GM18858 (cell line): ENCODE data around the gene TSLP.
A peak's percentile ranks its signal among the peaks of the same experiment; 100 is the strongest.

Experiments used
- ATAC-seq: cut with Tn5 transposase; IDR thresholded peaks from one replicate; pipeline ENCODE4 v1.9.1; 2021; ENCODE audit not compliant: unreplicated experiment

Gene TSLP

DNA sequence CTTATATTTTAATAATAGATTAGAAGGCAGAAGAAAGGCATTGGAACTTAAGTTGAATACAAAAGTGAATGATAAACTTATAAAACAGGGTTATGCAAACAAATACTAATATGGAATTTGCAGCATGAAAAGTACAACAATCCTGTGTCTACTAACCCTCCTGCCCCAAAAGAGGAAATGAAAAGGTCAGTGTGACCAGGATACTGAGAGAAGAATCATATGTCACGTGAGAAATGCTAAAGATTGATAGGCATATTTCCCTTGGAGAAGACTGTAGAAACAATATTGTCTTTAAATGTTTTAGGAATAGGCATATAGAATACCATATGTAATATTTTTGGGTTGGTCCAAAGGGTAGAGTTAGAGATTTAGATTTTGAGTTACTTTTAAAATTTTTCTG is 24.5 kb downstream of the TSLP start:
- ATAC-seq = no peak

DNA sequence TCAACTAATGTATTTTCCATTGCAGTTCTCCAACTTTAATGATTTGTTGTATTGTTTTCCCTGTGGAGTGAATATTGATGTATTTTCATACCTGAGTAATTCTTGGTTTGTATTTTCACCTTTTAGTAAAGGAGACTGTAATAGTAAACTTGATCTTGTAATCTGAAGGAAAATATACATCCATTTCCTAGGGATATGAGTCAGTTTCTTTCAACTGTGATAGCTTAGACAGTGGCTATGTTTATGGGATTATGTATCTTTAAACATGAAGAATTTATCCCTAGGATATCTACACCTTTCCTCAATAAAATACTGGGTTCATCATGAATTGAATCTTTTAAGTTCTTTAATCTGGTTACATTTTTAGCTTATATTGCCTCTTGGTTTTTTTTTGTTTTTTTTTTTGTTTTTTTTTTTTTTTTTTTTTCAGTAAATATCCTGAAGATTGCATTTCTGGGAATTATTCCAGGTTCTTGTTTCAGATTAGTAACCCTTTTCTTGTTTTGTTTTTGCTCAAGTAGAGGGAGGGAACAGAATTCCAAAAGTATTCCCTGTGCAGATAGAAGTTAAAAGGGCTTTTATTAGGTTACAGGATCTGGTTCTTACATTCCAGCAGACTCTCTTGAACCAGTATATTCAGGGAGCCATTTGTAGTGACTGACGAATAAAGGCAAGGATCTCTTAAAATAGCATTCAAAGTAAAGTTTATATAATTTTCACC is 27.7 kb downstream of the TSLP start:
- no peak for ATAC-seq

DNA sequence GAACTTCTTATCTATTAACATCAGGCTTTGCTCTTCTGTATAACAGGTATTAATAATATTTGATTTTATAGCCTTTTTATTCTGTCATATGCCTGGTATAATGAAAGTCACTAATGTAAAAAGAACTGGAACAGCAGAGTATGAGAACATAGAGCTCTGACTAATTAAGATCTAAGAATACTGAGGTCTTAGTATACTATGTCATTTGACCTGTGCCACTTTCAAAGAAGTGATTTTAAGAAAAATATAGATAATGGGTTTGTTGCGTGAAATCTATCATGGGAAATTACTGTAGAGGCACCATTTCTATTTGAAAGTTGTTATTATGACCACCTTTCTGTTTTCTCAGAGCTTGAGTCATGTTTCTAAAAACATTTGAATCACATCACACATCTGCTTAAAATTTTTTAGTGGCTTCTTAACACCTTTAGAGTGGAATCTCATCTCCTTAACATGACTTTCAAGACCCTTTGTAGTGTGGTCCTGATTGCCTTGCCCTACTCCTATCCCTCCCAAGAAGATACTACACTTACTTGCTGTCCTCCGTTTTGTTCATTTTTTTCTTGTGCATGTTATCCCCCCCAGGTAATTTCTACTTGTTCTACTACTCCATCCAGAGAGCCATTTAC is 34.9 kb downstream of the TSLP start:
- ATAC-seq = no peak

DNA sequence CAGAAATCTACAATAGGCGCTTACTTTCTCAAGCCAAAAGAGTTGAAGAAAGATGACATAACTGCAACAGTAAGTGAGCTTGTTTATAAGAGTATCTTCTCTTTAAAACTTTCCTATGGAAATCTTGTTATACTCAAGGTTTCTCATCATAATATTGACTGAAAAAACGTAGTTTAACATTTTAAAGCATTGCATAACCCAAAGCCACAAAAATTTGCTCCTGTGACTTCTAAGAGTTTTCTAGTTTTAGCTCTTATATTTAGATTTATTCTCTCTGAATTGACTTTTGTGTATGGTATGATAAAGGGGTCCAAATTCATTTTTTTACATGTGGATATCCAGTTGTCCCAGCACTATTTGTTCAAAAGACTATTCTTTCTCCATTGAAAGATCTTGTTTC is 35.9 kb downstream of the TSLP start:
- no peak for ATAC-seq

DNA sequence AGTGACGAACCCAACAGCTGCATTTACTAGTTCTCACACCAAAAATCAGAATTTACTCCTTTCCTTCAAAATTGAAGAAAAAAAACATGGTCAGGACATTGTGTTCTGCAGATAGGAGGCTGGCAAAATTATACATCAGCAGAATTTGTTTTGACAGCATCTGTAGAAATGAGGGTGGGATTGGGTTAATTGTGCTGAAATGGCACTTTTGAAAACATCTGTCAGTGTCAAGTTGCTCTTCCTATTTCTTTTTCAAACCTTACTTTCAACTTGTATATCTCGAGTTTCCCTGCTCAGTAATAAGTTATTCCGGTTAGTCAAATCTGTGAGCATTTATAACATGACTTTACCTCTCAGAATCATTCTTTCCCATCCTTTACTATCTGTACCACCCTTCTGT is 40.4 kb downstream of the TSLP start:
- ATAC-seq = no peak

DNA sequence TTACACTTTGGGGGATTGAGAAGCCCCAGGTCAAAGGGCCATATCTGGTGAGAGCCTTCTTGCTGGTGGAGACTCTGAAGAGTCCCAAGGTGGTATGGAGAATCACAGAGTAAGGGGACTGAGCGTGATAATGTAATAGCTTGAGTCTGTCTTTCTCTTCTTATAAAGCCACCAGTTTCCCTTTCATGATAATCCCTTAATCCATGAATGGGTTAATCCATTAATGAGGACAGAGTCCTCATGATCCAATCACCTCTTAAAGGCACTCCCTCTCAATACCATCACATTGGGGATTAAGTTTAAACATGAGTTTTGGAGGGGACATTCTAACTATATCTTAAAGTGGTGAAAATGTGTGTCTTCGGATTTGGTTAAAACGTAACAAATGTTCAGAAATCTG is 42.2 kb downstream of the TSLP start:
- no peak for ATAC-seq

DNA sequence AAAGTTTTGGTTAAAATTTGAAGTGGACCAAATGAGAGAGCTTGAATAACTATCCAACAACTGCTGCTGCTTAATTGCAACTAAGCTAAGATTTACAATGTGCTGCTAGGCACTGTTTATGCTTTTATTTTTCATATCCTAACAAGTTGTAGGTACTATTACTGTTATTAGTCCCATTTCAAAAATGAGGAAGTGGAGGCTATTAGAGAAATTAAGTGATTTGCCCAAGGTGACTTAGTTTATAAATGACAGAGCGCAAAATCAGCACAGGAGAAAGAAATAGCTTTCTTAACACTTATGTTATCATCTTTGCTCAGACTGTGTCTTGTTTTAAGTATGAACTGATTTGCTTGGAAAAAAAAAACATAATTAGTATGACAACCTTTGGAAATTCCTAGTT is 43.7 kb downstream of the TSLP start:
- no peak for ATAC-seq

DNA sequence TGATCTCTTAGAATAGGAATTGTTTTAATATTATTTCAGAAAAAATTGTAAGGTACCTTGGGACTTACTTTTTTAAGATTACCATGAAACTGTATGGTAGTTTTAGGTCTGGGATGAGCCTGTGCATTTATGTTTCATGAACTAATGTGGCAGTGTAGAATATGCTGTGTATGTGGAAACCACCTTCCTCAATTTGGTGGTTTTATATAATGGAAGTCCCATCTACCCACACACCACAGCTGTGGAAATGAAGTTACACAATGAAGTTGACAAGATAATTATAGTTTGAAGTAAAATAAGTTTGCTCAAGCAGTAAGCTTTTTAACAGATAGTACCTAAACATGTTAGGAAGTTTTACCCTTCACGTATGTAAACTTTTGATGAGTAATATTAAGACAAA is 45.0 kb downstream of the TSLP start:
- ATAC-seq = no peak

DNA sequence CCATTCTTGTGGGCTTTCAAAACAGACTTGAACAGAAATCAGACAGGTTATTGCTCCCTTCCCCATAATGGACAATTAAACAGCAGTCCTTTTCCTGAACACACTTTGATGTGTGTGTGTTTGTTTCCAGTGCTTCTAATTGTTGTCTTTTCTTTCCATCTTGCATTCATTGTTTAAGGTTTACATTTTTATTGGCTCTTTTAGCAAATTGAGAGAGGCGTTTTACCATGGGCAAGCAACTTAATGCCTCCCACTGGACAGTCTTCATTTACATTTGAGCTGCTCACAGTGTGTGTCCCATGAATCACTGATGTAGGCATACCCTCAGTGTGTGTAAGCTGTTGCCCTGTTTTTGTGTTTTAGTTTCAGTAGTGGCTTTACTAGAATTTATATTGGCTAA is 45.6 kb downstream of the TSLP start:
- no peak for ATAC-seq

DNA sequence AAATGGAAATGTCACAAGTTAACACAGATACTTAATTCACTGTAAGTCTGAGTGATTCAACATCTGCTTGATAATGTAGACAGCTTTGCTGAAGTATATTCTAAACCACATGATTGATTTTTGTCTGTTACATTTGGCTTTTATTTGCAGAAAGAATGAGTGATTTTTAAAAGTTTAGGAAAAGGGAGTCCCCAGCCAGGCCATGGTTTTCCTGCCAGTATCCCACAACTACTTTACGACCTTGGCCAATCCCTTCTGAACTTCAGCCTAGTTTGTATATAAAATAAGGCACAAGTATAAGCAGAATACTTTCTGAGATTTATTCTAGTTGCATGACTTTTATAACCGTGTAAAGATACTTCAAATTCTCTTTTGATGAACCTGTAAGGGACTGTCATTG is 47.7 kb downstream of the TSLP start:
- no peak for ATAC-seq

DNA sequence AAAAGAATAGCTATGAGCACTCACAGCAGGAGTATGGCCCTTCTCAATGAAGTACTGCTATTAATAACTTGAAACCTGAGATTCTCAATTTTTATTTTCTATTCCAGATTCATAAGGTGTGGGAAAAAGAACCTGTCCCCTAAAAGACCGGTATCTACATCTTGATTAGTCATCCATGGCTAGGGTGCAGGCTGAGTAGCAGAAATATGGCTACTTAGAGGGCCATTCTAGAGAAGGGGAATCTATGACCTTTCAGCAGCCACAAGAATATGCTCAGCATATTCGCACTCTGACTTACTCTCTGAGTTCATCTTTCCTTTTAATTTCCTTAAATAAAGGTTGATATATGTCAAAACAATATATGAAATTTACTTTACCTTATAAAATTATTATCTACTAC is 48.3 kb downstream of the TSLP start:
- peak; percentile 39 for ATAC-seq

DNA sequence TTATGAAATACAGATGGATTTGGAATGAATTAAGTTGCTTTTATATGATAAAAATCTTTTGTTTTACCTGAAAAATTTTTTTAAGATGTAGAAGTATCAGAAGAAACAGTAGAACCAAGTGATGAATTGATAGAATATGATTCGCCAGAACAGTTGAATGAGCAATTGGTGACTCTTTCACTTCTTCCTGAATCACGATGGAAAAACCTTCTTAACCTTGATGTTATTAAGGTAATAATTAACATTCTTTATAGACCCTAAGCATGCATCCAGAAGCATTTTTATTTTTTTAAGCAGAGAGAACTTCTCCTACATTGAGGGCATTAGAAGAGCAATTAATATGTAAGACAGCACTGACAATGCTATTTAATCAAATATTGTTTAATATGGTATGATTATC is 49.4 kb downstream of the TSLP start:
- ATAC-seq = no peak

DNA sequence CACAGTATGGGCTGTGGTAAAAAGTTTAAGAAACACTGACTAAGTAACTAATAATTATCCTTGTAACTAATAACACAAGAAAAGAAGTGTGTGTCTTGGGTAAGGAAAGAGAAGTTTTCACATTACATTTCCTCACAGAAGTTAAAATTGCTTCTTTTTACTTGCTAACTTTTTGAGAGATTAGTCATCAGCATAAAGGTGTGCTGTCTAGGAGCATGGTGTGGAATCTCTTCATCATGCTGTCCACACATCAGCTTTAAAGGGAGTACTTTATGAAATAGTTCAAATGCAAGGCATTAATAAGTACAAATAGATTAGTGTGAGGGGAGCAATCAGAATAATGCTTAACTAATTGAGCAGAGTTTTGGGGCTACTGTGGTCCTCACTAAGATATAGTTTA is 50.4 kb downstream of the TSLP start:
- ATAC-seq = no peak

DNA sequence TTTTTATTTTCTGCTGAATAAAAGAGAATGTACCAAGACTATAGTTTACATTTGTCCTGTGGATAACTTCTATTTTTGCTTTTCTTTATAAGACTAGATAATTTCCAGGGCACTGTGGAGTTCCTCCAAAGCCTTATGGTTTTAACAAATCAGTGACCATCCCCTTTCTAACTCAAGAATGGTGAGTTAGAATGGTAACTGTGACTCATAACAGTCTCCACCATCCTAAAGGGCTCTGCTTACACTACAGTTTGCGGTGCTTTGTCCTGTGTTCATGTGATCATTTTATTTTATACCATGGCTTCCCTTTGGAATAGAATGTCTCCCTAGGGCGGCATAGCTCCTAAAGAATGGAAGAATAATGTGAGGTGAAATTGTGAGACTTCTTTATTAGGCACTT is 50.9 kb downstream of the TSLP start:
- ATAC-seq = peak; percentile 64

DNA sequence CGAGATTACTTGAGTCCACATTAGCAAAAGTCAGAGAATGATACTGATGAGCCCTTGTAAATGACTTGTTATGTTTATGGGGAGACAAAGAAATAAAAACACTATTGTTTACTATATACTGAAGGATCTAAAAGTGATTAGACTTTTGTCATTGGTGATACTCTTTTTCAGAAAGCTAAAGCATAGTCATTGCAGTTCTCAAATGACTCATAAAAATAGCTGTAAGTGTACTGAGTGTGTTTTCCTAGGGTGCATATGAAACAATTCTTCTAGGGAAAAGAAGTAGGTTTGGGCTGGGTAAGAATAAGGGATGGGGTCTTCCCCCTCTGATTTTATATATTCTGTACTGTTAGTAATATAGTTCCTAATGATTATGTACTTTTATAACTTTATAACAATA is 53.3 kb downstream of the TSLP start:
- ATAC-seq = no peak

DNA sequence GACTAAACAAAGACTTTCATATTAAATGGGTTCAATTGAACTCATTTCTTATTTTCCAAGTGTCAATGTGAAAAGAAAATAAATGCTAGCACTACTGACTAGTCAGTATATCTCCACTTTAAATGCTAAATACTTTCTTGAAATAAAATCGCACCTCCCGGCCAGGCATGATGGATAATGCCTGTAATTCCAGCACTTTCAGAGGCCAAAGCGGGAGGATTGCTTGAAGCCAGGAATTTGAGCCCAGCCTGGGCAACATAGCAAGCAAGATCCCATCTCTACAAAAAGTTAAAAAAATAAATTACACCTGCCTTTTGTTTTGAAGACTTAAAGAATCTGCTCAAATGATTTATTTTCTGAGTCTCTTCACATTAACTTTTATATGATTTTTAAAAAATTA is 55.4 kb downstream of the TSLP start:
- no peak for ATAC-seq
